DOHH2 (cell line): ENCODE results near the gene DOK3.
A peak's percentile ranks its signal among the peaks of the same experiment; 100 is the strongest.

Experiments used
- H3F3A ChIP-seq: fragments of 200-600 bp; sonication (generic), shearing (Covaris generic); 2 replicates; pipeline ENCODE4 v1.6.0; 2016; ENCODE audit warnings: antibody characterized with exemption, mild to moderate bottlenecking; ENCODE audit not compliant: control insufficient read depth, insufficient read depth
- H3K27ac ChIP-seq: fragments of 200-600 bp; sonication (generic); 2 replicates; pipeline ENCODE4 v1.5.1; 2014; ENCODE audit warnings: low read depth, mild to moderate bottlenecking, low read length, moderate library complexity
- H3K27me3 ChIP-seq: fragments of 200-600 bp; sonication (generic); 2 replicates; pipeline ENCODE4 v1.6.1; 2014; ENCODE audit warnings: mild to moderate bottlenecking, low read length, mixed read lengths; ENCODE audit not compliant: control insufficient read depth
- H3K36me3 ChIP-seq: fragments of 200-600 bp; sonication (generic); 2 replicates; pipeline ENCODE4 v1.6.1; 2014; ENCODE audit warnings: mild to moderate bottlenecking, low read length, moderate library complexity, mixed read lengths; ENCODE audit not compliant: control insufficient read depth
- H3K4me1 ChIP-seq: fragments of 200-600 bp; sonication (generic); 2 replicates; pipeline ENCODE4 v1.6.1; 2014; ENCODE audit warnings: mild to moderate bottlenecking, low read length, mixed read lengths; ENCODE audit not compliant: control insufficient read depth
- H3K4me2 ChIP-seq: fragments of 200-600 bp; sonication (generic); 2 replicates; pipeline ENCODE4 v1.6.0; 2014; ENCODE audit warnings: mild to moderate bottlenecking, low read length, moderate library complexity
- H3K4me3 ChIP-seq: fragments of 200-600 bp; sonication (generic); 2 replicates; pipeline ENCODE4 v1.5.1; 2014; ENCODE audit warnings: mild to moderate bottlenecking, low read length, mixed read lengths
- H3K79me2 ChIP-seq: fragments of 200-600 bp; sonication (generic); 2 replicates; pipeline ENCODE4 v1.6.1; 2014; ENCODE audit warnings: mild to moderate bottlenecking, low read length, mixed read lengths; ENCODE audit not compliant: control insufficient read depth
- H3K9me2 ChIP-seq: fragments of 200-600 bp; sonication (generic); replicated peaks from 2 replicates; pipeline ENCODE4 v1.6.1; 2014; ENCODE audit warnings: mild to moderate bottlenecking, low read length, mixed read lengths; ENCODE audit not compliant: control insufficient read depth
- H3K9me3 ChIP-seq: fragments of 200-600 bp; sonication (generic); 2 replicates; pipeline ENCODE4 v1.6.1; 2014; ENCODE audit warnings: antibody characterized with exemption, low read length, mixed read lengths; ENCODE audit not compliant: control insufficient read depth, insufficient read depth
- H4K20me1 ChIP-seq: fragments of 200-600 bp; sonication (generic); 2 replicates; pipeline ENCODE4 v1.6.0; 2014; ENCODE audit warnings: low read depth, mild to moderate bottlenecking, antibody characterized with exemption, low read length, moderate library complexity; ENCODE audit not compliant: control insufficient read depth, insufficient read depth
- EZH2phosphoT487 ChIP-seq: fragments of 200-600 bp; sonication (generic); IDR thresholded peaks from 2 replicates; pipeline ENCODE4 v1.6.1; 2017; ENCODE audit warnings: borderline replicate concordance, mild to moderate bottlenecking, antibody characterized with exemption, low read length, moderate library complexity, mixed read lengths
- TF ChIP-seq, protein P1 (sequence below): fragments of 200-600 bp; sonication (generic); IDR thresholded peaks from one replicate; pipeline ENCODE4 v1.5.1; 2014; ENCODE audit warnings: antibody characterized with exemption, mild to moderate bottlenecking, low read depth, low read length; ENCODE audit not compliant: poor library complexity, severe bottlenecking

The DOK3 gene

GRCh38 chr5:177482359-177482795 lies 27.2 kb downstream of the DOK3 start:
- Histone ChIP-seq H3K4me3 (no peak overlapping the region), H3K79me2 (no peaks in the 10 kb centered on the region), H3K27ac (no peak overlapping the region), H3K36me3 (peaks cover 3% of the 10 kb centered on the region; the same call in 1 of the 2 replicates), H4K20me1 (no peaks in the 10 kb centered on the region), H3K9me2 (no peaks in the 10 kb centered on the region), H3K4me2 (no peak overlapping the region), H3F3A (peaks cover 7% of the 10 kb centered on the region; the same call in 1 of the 2 replicates), H3K27me3 (no peaks in the 10 kb centered on the region), H3K9me3 (no peaks in the 10 kb centered on the region), H3K4me1 (peaks cover 27% of the 10 kb centered on the region)
- no peak for TF ChIP-seq EZH2phosphoT487
- TF ChIP-seq, protein P1, sequence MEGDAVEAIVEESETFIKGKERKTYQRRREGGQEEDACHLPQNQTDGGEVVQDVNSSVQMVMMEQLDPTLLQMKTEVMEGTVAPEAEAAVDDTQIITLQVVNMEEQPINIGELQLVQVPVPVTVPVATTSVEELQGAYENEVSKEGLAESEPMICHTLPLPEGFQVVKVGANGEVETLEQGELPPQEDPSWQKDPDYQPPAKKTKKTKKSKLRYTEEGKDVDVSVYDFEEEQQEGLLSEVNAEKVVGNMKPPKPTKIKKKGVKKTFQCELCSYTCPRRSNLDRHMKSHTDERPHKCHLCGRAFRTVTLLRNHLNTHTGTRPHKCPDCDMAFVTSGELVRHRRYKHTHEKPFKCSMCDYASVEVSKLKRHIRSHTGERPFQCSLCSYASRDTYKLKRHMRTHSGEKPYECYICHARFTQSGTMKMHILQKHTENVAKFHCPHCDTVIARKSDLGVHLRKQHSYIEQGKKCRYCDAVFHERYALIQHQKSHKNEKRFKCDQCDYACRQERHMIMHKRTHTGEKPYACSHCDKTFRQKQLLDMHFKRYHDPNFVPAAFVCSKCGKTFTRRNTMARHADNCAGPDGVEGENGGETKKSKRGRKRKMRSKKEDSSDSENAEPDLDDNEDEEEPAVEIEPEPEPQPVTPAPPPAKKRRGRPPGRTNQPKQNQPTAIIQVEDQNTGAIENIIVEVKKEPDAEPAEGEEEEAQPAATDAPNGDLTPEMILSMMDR = no peak

GRCh38 chr5:177479774-177480173 lies 29.9 kb downstream of the DOK3 start:
- H3K9me3 ChIP-seq = no peaks in the 10 kb centered on the region
- H3F3A ChIP-seq = peaks cover 12% of the 10 kb centered on the region; the same call in 1 of the 2 replicates
- H3K27me3 ChIP-seq = no peaks in the 10 kb centered on the region
- H3K27ac ChIP-seq = peak overlapping the region; percentile 37; the same call in 1 of the 2 replicates
- no peaks in the 10 kb centered on the region for H3K79me2 ChIP-seq
- H3K4me2 ChIP-seq = no peak overlapping the region
- H4K20me1 ChIP-seq = no peaks in the 10 kb centered on the region
- H3K9me2 ChIP-seq = no peaks in the 10 kb centered on the region
- no peak for TF ChIP-seq EZH2phosphoT487
- TF ChIP-seq, protein P1 = no peak
- H3K36me3 ChIP-seq = no peaks in the 10 kb centered on the region
- H3K4me1 ChIP-seq = peaks cover 39% of the 10 kb centered on the region
- no peak overlapping the region for H3K4me3 ChIP-seq

- Histone ChIP-seq H3K4me2 (peak overlapping the region; percentile 30), H3K27me3 (no peaks in the 10 kb centered on the region), H3K4me3 (no peak overlapping the region), H3K4me1 (peaks cover 46% of the 10 kb centered on the region), H4K20me1 (no peaks in the 10 kb centered on the region), H3K9me3 (no peaks in the 10 kb centered on the region), H3K36me3 (no peaks in the 10 kb centered on the region), H3K9me2 (no peaks in the 10 kb centered on the region), H3F3A (peaks cover 12% of the 10 kb centered on the region; the same call in 1 of the 2 replicates), H3K79me2 (no peaks in the 10 kb centered on the region), H3K27ac (peak overlapping the region; percentile 37)
- TF ChIP-seq, protein P1 = no peak
- no peak for TF ChIP-seq EZH2phosphoT487
Measured at GRCh38 chr5:177478711-177479646, 30.6 kb downstream of the DOK3 start.
